ENCODE data around the gene CTSF. TPM values are rescaled to one million over a fixed set of nuclear protein-coding genes. Genes with fewer than 3 reads are reported as not detected.

CTSF gene
- total and polyA plus RNA-seq, 2 of the 13 experiments (the other 11 are each of a cell fraction or from before 2014, with no cell fraction given), result not detected

GRCh38 chr11:66593303-66593635 lies 24.9 kb upstream of the CTSF start (continued):
- TF ChIP-seq GMEB1 (CRISPR knock-in tag; IDR thresholded peaks at IDR 0.05; ENCODE audit: borderline replicate concordance) (peak; percentile 7; the same call in 1 of the 2 replicates), CREB3 (CRISPR knock-in tag; IDR thresholded peaks at IDR 0.05) (no peak), SP5 (CRISPR knock-in tag; IDR thresholded peaks at IDR 0.05; ENCODE audit: borderline replicate concordance, low read depth) (no peak), FOXA1 (IDR thresholded peaks at IDR 0.05) (no peak), FOXA1 (CRISPR knock-in tag; IDR thresholded peaks at IDR 0.05) (no peak), ZNF672 (CRISPR knock-in tag; IDR thresholded peaks at IDR 0.05) (no peak), NFATC3 (CRISPR knock-in tag; IDR thresholded peaks at IDR 0.05) (no peak), ZNF678 (CRISPR knock-in tag; IDR thresholded peaks at IDR 0.05) (no peak), ZNF83 (CRISPR knock-in tag; IDR thresholded peaks at IDR 0.05; ENCODE audit: borderline replicate concordance) (no peak), ZNF296 (CRISPR knock-in tag; conservative IDR thresholded peaks at IDR 0.05) (no peak), ZNF746 (CRISPR knock-in tag; IDR thresholded peaks at IDR 0.05) (no peak; the same call in 1 of the 2 replicates), MEF2D (CRISPR knock-in tag; IDR thresholded peaks at IDR 0.05) (no peak), PRDM15 (CRISPR knock-in tag; IDR thresholded peaks at IDR 0.05) (no peak), THAP11 (CRISPR knock-in tag; IDR thresholded peaks at IDR 0.05) (0 out of 2 replicates have a peak, but pooled peaks have one; percentile 1), MBNL3 (CRISPR knock-in tag; conservative IDR thresholded peaks at IDR 0.05) (no peak), JARID2 (CRISPR knock-in tag; IDR thresholded peaks at IDR 0.05; ENCODE audit: insufficient replicate concordance) (no peak), ZNF550 (CRISPR knock-in tag; IDR thresholded peaks at IDR 0.05; ENCODE audit: borderline replicate concordance) (no peak), ZNF224 (CRISPR knock-in tag; IDR thresholded peaks at IDR 0.05) (0 out of 2 replicates have a peak, but pooled peaks have one; percentile 81), GTF2F1 (IDR thresholded peaks at IDR 0.05; ENCODE audit: low read length) (no peak), ZNF281 (CRISPR knock-in tag; IDR thresholded peaks at IDR 0.05; ENCODE audit: borderline replicate concordance) (0 out of 2 replicates have a peak, but pooled peaks have one; percentile 16), HES4 (CRISPR knock-in tag; IDR thresholded peaks at IDR 0.05; ENCODE audit: borderline replicate concordance) (no peak; the same call in 1 of the 2 replicates), MYPOP (CRISPR knock-in tag; IDR thresholded peaks at IDR 0.05) (no peak)
